GM23338 (cell line): Measurements from ENCODE around the gene ETV6. TPM values are rescaled to one million over a fixed set of nuclear protein-coding genes. Genes with fewer than 3 reads are reported as not detected.

ENCODE experiments used
- ATAC-seq: fragments of 200-7000 bp; cut with Tn5 transposase; 3 replicates; pipeline ENCODE4 v1.9.1; 2020
- DNase-seq: peaks from one replicate; pipeline ENCODE4 v3.0.0-alpha.2; 2015; ENCODE audit warnings: low spot score
- H2AFZ ChIP-seq: fragments of 200-600 bp; sonication (generic); 2 replicates; pipeline ENCODE4 v1.8.0; 2016; ENCODE audit warnings: antibody characterized with exemption, mild to moderate bottlenecking, moderate library complexity
- H3F3A ChIP-seq: fragments of 200-600 bp; sonication (generic); replicated peaks from 2 replicates; pipeline ENCODE4 v1.8.0; 2017; ENCODE audit warnings: antibody characterized with exemption, mixed run types, low read depth
- H3K27ac ChIP-seq: fragments of 200-600 bp; sonication (generic); 2 replicates; pipeline ENCODE4 v1.6.1; 2016; ENCODE audit warnings: low read depth
- H3K27me3 ChIP-seq: fragments of 200-600 bp; sonication (generic); 2 replicates; pipeline ENCODE4 v1.8.0; 2016; ENCODE audit warnings: mild to moderate bottlenecking, mixed run types, moderate library complexity; ENCODE audit not compliant: insufficient read depth
- H3K36me3 ChIP-seq: fragments of 200-600 bp; sonication (generic); 2 replicates; pipeline ENCODE4 v1.8.0; 2016; ENCODE audit warnings: mild to moderate bottlenecking; ENCODE audit not compliant: insufficient read depth
- H3K4me1 ChIP-seq: fragments of 200-600 bp; sonication (generic); 2 replicates; pipeline ENCODE4 v1.8.0; 2016; ENCODE audit warnings: mild to moderate bottlenecking, moderate library complexity; ENCODE audit not compliant: insufficient read depth
- H3K4me2 ChIP-seq: fragments of 200-600 bp; sonication (generic); 2 replicates; pipeline ENCODE4 v1.7.1; 2017; ENCODE audit warnings: mixed run types
- H3K4me3 ChIP-seq: fragments of 200-600 bp; sonication (generic); 2 replicates; pipeline ENCODE4 v1.6.1; 2016; ENCODE audit warnings: mixed run types
- H3K79me2 ChIP-seq: fragments of 200-600 bp; sonication (generic); replicated peaks from 2 replicates; pipeline ENCODE4 v1.8.0; 2017; ENCODE audit warnings: mild to moderate bottlenecking; ENCODE audit not compliant: insufficient read depth
- H3K9me2 ChIP-seq: fragments of 200-600 bp; sonication (generic); 2 replicates; pipeline ENCODE4 v1.8.0; 2017; ENCODE audit not compliant: insufficient read depth
- H4K20me1 ChIP-seq: fragments of 200-600 bp; sonication (generic); replicated peaks from 2 replicates; pipeline ENCODE4 v1.8.0; 2017; ENCODE audit warnings: mild to moderate bottlenecking; ENCODE audit not compliant: insufficient read depth
- H3K27ac Mint-ChIP-seq: 2 replicates; pipeline ENCODE4 v1.8.0; 2020; ENCODE audit warnings: inconsistent platforms, mild to moderate bottlenecking, moderate library complexity, mixed read lengths
- H3K27me3 Mint-ChIP-seq: 3 replicates; pipeline ENCODE4 v1.8.0; 2022; ENCODE audit warnings: low read depth, mild to moderate bottlenecking, moderate library complexity, mixed read lengths, inconsistent platforms; ENCODE audit not compliant: insufficient read depth, poor library complexity
- H3K36me3 Mint-ChIP-seq: 3 replicates; pipeline ENCODE4 v1.8.0; 2021; ENCODE audit warnings: low read depth, mild to moderate bottlenecking, inconsistent platforms, moderate library complexity, mixed read lengths
- H3K4me1 Mint-ChIP-seq: 3 replicates; pipeline ENCODE4 v1.8.0; 2020; ENCODE audit warnings: mild to moderate bottlenecking, inconsistent platforms, mixed read lengths
- H3K4me3 Mint-ChIP-seq: 3 replicates; pipeline ENCODE4 v1.8.0; 2021; ENCODE audit warnings: moderate library complexity, mild to moderate bottlenecking, inconsistent platforms, mixed read lengths
- H3K9me3 Mint-ChIP-seq: 3 replicates; pipeline ENCODE4 v1.8.0; 2020; ENCODE audit warnings: moderate library complexity, mild to moderate bottlenecking, inconsistent platforms, mixed read lengths
- CREB1 ChIP-seq: fragments of 250-450 bp; sonication (Bioruptor Pico); IDR thresholded peaks from 2 replicates; pipeline ENCODE4 v1.5.0; 2020; ENCODE audit warnings: low read depth, mild to moderate bottlenecking, moderate library complexity
- EZH2 ChIP-seq: fragments of 200-600 bp; sonication (generic); IDR thresholded peaks from one replicate; pipeline ENCODE4 v1.8.0; 2017; ENCODE audit warnings: antibody characterized with exemption, mild to moderate bottlenecking, low read depth; ENCODE audit not compliant: unreplicated experiment
- EZH2phosphoT487 ChIP-seq: fragments of 200-600 bp; sonication (generic); IDR thresholded peaks from one replicate; pipeline ENCODE4 v1.8.1; 2018; ENCODE audit warnings: antibody characterized with exemption; ENCODE audit not compliant: unreplicated experiment
- JUNB ChIP-seq: IDR thresholded peaks from one replicate; pipeline ENCODE4 v1.6.1; 2016; ENCODE audit warnings: antibody characterized with exemption; ENCODE audit not compliant: unreplicated experiment
- NANOG ChIP-seq: IDR thresholded peaks from 2 replicates; pipeline ENCODE4 v1.6.1; 2016; ENCODE audit warnings: antibody characterized with exemption, borderline replicate concordance
- POLR2AphosphoS5 ChIP-seq: IDR thresholded peaks from 2 replicates; pipeline ENCODE4 v1.6.1; 2016; ENCODE audit warnings: antibody characterized with exemption, low read depth
- STAT1 ChIP-seq: IDR thresholded peaks from one replicate; pipeline ENCODE4 v1.6.1; 2016; ENCODE audit warnings: antibody characterized with exemption; ENCODE audit not compliant: unreplicated experiment
- ZNF114 ChIP-seq: fragments of 250-450 bp; sonication (Bioruptor Pico); IDR thresholded peaks from 2 replicates; pipeline ENCODE4 v1.5.0; 2020; ENCODE audit warnings: mild to moderate bottlenecking, moderate library complexity
- ZNF331 ChIP-seq: fragments of 250-450 bp; sonication (Bioruptor Pico); IDR thresholded peaks from 2 replicates; pipeline ENCODE4 v1.5.0; 2020; ENCODE audit warnings: low read depth, mild to moderate bottlenecking, moderate library complexity
- polyA plus RNA-seq: library from polyadenylated mRNA; unstranded; fragments of >200 nt; fragmentation: Nextera tagmentation; extraction: Ambion mirVana; gene quantifications from 2 replicates; pipeline ENCODE4 v1.2.1, GENCODE V29; 2016
- total RNA-seq: library from RNA; depleted of rRNA; stranded (reverse); fragments of >200 nt; shearing (Covaris generic); gene quantifications from 2 replicates; pipeline ENCODE4 v1.2.3, GENCODE V29; 2014
- TF ChIP-seq, protein P1 (sequence below): fragments of 250-450 bp; sonication (Bioruptor Pico); IDR thresholded peaks from 2 replicates; pipeline ENCODE4 v1.5.0; 2020; ENCODE audit warnings: mild to moderate bottlenecking, moderate library complexity
- TF ChIP-seq, protein P2 (sequence below): IDR thresholded peaks from 2 replicates; pipeline ENCODE4 v1.6.1; 2016; ENCODE audit warnings: antibody characterized with exemption
- TF ChIP-seq, protein P3 (sequence below), 2 experiments: fragments of 200-600 bp in 1 of 2; sonication (generic) in 1 of 2; conservative IDR thresholded peaks; 2 replicates each; pipeline versions ENCODE4 v1.5.1 to v1.6.1; 2016 to 2017; ENCODE audit warnings: antibody characterized with exemption in 2 of 2, low read depth in 2 of 2, mild to moderate bottlenecking in 2 of 2, moderate library complexity in 1 of 2
- TF ChIP-seq, protein P4 (sequence below): IDR thresholded peaks from one replicate; pipeline ENCODE4 v1.6.1; 2018; ENCODE audit warnings: antibody characterized with exemption; ENCODE audit not compliant: unreplicated experiment

ETV6 gene
- total and polyA plus RNA-seq, 2 experiments from 2014 or later = 7.5 to 15.1 TPM

DNA sequence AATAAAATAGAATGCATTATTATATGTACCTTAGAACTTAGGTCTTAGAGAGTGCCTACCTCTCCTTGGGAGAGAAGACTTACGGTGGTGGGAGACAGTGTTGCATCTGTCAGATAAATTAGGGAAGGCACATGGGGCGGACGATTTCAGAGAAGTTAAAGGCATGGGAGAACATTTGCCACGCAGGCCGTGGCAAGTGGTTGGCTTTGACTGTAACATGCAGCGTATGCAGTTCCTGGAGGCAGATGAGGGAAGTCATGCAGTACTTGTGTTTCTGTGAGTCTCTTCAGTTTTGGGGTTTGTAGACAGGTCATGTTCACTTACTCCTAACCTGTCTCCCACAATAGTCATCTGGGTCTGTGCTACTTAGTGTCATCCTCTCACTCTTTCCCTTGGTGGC is 43.6 kb downstream of the ETV6 start:
- Mint-ChIP-seq H3K4me3 (no peak overlapping the region), H3K4me1 (peaks cover 11% of the 10 kb centered on the region), H3K27me3 (no peaks in the 10 kb centered on the region), H3K27ac (no peak overlapping the region), H3K9me3 (no peaks in the 10 kb centered on the region), H3K36me3 (no peaks in the 10 kb centered on the region)
- Histone ChIP-seq H3K27me3 (no peaks in the 10 kb centered on the region), H3K4me3 (no peak overlapping the region), H3K4me1 (no peaks in the 10 kb centered on the region; the same call in 1 of the 2 replicates), H3K9me2 (no peaks in the 10 kb centered on the region), H4K20me1 (peaks cover 5% of the 10 kb centered on the region; the same call in 1 of the 2 replicates), H3K36me3 (no peaks in the 10 kb centered on the region), H3K4me2 (no peak overlapping the region), H3F3A (no peaks in the 10 kb centered on the region), H3K79me2 (peaks cover 22% of the 10 kb centered on the region), H2AFZ (no peak overlapping the region), H3K27ac (no peak overlapping the region)
- DNase-seq = no peak
- no peak for ATAC-seq
- TF ChIP-seq JUNB (no peak), EZH2phosphoT487 (no peak), EZH2 (no peak), STAT1 (no peak), NANOG (no peak), ZNF331 (CRISPR knock-in tag) (no peak), POLR2AphosphoS5 (no peak), CREB1 (CRISPR knock-in tag) (no peak), ZNF114 (CRISPR knock-in tag) (no peak)
- TF ChIP-seq, protein P1, sequence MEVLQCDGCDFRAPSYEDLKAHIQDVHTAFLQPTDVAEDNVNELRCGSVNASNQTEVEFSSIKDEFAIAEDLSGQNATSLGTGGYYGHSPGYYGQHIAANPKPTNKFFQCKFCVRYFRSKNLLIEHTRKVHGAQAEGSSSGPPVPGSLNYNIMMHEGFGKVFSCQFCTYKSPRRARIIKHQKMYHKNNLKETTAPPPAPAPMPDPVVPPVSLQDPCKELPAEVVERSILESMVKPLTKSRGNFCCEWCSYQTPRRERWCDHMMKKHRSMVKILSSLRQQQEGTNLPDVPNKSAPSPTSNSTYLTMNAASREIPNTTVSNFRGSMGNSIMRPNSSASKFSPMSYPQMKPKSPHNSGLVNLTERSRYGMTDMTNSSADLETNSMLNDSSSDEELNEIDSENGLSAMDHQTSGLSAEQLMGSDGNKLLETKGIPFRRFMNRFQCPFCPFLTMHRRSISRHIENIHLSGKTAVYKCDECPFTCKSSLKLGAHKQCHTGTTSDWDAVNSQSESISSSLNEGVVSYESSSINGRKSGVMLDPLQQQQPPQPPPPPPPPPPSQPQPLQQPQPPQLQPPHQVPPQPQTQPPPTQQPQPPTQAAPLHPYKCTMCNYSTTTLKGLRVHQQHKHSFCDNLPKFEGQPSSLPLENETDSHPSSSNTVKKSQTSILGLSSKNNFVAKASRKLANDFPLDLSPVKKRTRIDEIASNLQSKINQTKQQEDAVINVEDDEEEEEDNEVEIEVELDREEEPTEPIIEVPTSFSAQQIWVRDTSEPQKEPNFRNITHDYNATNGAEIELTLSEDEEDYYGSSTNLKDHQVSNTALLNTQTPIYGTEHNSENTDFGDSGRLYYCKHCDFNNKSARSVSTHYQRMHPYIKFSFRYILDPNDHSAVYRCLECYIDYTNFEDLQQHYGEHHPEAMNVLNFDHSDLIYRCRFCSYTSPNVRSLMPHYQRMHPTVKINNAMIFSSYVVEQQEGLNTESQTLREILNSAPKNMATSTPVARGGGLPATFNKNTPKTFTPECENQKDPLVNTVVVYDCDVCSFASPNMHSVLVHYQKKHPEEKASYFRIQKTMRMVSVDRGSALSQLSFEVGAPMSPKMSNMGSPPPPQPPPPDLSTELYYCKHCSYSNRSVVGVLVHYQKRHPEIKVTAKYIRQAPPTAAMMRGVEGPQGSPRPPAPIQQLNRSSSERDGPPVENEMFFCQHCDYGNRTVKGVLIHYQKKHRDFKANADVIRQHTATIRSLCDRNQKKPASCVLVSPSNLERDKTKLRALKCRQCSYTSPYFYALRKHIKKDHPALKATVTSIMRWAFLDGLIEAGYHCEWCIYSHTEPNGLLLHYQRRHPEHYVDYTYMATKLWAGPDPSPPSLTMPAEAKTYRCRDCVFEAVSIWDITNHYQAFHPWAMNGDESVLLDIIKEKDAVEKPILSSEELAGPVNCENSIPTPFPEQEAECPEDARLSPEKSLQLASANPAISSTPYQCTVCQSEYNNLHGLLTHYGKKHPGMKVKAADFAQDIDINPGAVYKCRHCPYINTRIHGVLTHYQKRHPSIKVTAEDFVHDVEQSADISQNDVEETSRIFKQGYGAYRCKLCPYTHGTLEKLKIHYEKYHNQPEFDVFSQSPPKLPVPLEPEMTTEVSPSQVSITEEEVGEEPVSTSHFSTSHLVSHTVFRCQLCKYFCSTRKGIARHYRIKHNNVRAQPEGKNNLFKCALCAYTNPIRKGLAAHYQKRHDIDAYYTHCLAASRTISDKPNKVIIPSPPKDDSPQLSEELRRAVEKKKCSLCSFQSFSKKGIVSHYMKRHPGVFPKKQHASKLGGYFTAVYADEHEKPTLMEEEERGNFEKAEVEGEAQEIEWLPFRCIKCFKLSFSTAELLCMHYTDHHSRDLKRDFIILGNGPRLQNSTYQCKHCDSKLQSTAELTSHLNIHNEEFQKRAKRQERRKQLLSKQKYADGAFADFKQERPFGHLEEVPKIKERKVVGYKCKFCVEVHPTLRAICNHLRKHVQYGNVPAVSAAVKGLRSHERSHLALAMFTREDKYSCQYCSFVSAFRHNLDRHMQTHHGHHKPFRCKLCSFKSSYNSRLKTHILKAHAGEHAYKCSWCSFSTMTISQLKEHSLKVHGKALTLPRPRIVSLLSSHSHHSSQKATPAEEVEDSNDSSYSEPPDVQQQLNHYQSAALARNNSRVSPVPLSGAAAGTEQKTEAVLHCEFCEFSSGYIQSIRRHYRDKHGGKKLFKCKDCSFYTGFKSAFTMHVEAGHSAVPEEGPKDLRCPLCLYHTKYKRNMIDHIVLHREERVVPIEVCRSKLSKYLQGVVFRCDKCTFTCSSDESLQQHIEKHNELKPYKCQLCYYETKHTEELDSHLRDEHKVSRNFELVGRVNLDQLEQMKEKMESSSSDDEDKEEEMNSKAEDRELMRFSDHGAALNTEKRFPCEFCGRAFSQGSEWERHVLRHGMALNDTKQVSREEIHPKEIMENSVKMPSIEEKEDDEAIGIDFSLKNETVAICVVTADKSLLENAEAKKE = no peak
- TF ChIP-seq, protein P2, sequence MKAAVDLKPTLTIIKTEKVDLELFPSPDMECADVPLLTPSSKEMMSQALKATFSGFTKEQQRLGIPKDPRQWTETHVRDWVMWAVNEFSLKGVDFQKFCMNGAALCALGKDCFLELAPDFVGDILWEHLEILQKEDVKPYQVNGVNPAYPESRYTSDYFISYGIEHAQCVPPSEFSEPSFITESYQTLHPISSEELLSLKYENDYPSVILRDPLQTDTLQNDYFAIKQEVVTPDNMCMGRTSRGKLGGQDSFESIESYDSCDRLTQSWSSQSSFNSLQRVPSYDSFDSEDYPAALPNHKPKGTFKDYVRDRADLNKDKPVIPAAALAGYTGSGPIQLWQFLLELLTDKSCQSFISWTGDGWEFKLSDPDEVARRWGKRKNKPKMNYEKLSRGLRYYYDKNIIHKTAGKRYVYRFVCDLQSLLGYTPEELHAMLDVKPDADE = no peak
- TF ChIP-seq, protein P3, sequence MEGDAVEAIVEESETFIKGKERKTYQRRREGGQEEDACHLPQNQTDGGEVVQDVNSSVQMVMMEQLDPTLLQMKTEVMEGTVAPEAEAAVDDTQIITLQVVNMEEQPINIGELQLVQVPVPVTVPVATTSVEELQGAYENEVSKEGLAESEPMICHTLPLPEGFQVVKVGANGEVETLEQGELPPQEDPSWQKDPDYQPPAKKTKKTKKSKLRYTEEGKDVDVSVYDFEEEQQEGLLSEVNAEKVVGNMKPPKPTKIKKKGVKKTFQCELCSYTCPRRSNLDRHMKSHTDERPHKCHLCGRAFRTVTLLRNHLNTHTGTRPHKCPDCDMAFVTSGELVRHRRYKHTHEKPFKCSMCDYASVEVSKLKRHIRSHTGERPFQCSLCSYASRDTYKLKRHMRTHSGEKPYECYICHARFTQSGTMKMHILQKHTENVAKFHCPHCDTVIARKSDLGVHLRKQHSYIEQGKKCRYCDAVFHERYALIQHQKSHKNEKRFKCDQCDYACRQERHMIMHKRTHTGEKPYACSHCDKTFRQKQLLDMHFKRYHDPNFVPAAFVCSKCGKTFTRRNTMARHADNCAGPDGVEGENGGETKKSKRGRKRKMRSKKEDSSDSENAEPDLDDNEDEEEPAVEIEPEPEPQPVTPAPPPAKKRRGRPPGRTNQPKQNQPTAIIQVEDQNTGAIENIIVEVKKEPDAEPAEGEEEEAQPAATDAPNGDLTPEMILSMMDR (conservative IDR thresholded peaks at IDR 0.05; ENCODE audit: low read depth in 2 of 2) = no peak
- TF ChIP-seq, protein P4, sequence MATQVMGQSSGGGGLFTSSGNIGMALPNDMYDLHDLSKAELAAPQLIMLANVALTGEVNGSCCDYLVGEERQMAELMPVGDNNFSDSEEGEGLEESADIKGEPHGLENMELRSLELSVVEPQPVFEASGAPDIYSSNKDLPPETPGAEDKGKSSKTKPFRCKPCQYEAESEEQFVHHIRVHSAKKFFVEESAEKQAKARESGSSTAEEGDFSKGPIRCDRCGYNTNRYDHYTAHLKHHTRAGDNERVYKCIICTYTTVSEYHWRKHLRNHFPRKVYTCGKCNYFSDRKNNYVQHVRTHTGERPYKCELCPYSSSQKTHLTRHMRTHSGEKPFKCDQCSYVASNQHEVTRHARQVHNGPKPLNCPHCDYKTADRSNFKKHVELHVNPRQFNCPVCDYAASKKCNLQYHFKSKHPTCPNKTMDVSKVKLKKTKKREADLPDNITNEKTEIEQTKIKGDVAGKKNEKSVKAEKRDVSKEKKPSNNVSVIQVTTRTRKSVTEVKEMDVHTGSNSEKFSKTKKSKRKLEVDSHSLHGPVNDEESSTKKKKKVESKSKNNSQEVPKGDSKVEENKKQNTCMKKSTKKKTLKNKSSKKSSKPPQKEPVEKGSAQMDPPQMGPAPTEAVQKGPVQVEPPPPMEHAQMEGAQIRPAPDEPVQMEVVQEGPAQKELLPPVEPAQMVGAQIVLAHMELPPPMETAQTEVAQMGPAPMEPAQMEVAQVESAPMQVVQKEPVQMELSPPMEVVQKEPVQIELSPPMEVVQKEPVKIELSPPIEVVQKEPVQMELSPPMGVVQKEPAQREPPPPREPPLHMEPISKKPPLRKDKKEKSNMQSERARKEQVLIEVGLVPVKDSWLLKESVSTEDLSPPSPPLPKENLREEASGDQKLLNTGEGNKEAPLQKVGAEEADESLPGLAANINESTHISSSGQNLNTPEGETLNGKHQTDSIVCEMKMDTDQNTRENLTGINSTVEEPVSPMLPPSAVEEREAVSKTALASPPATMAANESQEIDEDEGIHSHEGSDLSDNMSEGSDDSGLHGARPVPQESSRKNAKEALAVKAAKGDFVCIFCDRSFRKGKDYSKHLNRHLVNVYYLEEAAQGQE = no peak
